Suppressor macrophage treated with lipopolysaccharide for 4 hours (primary cell): ENCODE measurements around the gene STRN3.
"Not testable (repeated sequence)": the region's sequence is repeated elsewhere in the genome, so short reads cannot be mapped to it uniquely, and the experiment has no call there.

Experiments used
- DNase-seq: peaks from one replicate; pipeline ENCODE4 v3.0.0-alpha.2; 2020

STRN3 gene

GRCh38 chr14:30903285-30904124 lies 122.7 kb downstream of the STRN3 start:
- DNase-seq: no peak

GRCh38 chr14:30897121-30897520 lies 129.1 kb downstream of the STRN3 start:
- DNase-seq: not testable (repeated sequence)

GRCh38 chr14:30896435-30896834 lies 129.7 kb downstream of the STRN3 start:
- no peak for DNase-seq

DNA sequence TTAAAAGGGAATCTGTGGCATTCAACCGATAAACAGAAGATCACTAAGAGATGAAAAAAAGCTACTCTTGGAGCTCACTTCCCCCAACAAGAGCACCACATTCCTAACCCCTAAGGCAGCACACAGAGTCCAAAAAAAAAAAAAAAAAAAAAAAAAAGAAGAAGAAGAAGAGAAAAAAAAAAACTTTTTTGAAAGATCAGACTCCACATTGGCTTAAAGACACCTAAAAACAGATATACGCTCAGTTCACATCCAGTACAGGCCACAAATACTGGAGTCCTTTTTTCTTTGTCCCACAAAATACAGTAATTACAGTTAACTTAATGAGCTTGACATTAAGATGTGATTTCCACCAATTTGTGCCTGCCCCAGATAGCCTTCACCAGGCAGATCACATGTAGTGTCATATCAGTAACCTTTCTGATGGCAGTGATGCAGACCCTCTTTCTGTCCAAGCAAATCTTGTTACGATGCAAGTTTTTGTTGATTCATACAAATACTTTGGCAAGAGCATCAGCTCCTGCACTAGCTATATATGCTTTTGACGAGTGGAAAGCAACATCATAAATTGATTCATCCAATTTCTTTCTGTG lies 131.2 kb downstream of the STRN3 start:
- no peak for DNase-seq

- no peak for DNase-seq
Observed at GRCh38 chr14:30893819-30894218, 132.4 kb downstream of the STRN3 start.

GRCh38 chr14:30889244-30889594 lies 137.0 kb downstream of the STRN3 start:
- DNase-seq: no peak

DNA sequence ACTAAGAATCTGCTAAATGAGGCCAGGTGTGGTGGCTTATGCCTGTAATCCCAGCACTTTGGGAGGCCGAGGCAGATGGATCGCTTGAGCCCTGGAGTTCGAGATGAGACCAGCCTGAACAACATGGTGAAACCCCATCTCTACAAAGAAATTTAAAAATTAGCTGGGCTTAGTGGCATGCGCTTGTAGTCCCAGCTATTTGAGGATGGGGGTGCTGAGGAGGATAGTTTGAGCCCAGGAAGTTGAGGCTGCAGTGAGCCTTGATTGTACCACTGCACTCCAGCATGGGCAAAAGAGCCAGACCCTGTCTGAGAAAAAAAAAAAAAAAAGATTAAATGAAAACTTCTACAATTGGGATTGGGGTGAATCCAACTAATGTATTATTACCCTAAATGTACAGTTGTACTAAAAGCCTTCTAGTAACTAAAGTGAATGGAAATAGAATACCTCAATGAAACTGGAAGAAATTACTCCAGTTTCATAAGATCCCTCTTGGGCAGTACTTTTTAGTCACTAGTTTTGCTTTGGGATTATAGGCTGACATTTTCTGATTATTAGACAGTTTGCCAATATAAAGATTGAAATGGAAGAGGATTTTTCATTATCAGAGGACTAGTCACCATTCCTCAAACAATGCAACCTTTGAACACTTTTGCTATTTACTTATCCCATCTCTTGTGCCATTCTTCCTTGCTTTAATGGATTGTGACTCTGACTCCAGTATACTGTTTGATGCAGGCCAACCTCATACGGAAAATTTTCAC lies 137.5 kb downstream of the STRN3 start:
- no peak for DNase-seq

DNA sequence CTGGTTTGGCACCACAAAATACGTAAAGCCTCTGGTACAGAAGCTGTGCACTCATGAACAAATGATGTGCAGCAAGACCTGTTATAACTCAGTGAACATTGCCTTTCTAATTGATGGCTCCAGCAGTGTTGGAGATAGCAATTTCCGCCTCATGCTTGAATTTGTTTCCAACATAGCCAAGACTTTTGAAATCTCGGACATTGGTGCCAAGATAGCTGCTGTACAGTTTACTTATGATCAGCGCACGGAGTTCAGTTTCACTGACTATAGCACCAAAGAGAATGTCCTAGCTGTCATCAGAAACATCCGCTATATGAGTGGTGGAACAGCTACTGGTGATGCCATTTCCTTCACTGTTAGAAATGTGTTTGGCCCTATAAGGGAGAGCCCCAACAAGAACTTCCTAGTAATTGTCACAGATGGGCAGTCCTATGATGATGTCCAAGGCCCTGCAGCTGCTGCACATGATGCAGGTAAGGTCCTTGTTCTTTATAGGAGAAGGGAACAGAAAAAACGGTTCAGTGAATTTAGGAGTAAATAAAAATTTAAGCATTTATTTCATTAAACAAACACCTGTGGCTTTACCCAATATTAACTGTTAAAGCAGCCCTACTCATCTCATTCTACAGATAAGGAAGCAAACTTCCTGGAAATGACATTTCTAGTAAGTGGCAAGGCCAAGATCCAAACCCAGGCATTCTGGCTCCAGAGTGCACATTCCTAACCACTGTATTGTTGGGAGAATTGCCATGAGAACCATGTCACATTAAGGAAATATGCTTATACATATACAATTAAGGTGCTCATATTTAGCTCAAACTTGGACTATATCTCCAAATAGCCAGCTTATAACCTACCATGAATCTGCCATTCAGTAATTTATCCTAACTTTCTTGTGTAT lies 140.1 kb downstream of the STRN3 start:
- no peak for DNase-seq

DNA sequence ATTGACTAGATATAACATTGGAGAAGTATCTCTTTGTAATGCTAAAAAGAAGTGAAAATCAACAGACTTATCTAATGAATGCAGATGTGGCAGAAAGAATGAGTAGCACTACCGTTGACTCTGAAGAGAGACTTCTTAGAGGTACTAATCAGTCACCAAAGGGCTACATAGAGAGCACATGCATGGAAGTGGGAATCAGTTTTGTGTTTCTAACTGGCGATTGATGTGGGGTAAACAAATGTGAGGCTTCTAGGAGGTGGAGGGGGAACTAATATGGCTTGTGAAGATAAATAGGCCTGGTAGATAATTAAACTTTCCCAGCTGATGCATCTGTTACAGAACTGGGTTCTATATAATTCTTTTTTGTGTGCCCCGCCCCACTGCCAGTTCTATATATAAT lies 141.3 kb downstream of the STRN3 start:
- DNase-seq: no peak

- no peak for DNase-seq
Observed at GRCh38 chr14:30883508-30884294, 142.5 kb downstream of the STRN3 start.

DNA sequence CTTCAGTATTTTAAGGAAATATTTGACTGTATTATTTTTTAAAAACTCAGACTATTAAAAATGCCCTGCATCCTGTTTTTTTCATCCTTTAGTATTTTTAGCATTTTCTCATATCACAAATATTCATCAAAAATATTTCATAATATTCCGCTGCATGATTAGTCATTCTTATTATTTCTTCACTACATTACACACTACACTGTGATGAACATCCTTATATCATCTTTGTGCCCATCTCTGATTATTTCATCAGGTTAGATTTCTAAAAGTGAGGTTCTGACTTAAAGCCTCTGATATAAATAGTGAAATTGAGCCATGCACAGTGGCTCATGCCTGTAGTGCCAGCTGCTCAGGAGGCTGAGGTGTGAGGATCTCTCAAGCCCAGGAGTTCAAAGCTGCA lies 143.7 kb downstream of the STRN3 start:
- peak; percentile 34 for DNase-seq

- DNase-seq: no peak
Observed at GRCh38 chr14:30876692-30877091, 149.5 kb downstream of the STRN3 start.

GRCh38 chr14:30875788-30876053 lies 150.5 kb downstream of the STRN3 start:
- no peak for DNase-seq

- no peak for DNase-seq
Observed at GRCh38 chr14:30874999-30875787, 151.0 kb downstream of the STRN3 start.

DNA sequence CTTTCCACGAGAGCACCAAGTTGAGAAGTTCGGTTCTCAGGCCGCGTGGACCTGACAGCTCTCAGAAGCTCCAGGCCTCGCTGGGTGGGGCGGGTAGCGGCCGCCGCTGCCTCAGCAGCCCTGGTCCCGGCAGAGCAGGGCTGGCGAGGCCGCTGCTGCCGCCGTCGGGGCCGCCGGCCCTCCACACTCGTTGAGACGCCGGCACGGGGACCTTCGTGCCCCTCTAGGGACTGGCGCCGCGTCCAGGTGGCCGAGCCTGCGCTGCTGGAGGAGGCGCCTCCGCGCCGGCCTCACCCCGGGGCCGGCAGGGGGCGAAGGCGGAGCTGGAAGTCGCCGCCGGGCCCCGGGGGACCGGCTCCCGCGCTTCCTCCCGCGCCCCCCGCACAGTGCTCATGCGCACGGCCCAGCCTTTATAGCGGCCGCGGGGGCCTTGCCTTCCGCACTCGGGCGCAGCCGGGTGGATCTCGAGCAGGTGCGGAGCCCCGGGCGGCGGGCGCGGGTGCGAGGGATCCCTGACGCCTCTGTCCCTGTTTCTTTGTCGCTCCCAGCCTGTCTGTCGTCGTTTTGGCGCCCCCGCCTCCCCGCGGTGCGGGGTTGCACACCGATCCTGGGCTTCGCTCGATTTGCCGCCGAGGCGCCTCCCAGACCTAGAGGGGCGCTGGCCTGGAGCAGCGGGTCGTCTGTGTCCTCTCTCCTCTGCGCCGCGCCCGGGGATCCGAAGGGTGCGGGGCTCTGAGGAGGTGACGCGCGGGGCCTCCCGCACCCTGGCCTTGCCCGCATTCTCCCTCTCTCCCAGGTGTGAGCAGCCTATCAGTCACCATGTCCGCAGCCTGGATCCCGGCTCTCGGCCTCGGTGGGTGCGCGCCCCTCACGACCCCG lies 151.8 kb downstream of the STRN3 start, which contains the start of gene COCH:
Gene COCH, plus strand, starts transcription at position 440 of the 879 bp plus-strand sequence. Its CDS starts 380 bp downstream, at position 820.
- peak; percentile 45 for DNase-seq

DNA sequence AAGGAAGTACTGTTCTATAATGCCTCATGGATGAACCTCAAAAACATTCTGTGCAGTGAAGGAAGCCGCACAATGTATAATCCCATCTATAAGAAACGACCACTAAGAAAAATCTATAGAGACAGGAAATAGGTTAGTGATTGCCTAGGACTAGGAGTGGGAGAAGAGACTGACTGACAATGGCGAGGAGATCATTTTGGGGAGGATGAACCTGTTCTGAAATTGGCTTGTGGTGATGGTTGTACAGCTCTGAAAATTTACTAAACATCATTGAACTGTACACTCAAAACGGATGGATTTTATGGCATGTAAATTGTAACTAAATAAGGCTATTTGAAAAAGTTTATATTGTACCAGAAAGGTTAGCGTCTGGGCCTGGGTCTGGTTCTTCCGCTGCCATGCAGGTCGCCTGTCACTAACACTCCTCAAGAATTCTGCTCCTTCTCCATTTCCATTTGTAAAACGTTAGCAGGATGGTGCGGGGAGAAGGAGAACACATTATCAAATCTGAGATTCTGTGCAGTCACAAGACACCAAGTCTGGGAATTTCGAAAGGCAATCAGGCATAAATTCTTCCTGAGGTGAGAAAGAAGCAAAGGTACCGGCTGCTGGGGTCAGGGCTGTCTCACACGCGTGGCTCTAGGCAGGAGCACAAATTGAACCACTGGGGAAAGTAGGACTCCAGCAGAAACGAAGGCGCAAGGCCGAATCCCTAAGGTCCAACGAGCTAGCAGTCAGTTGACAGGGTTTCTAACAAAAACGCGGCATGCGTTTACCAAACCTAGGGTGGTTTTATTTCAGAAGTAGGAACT lies 152.7 kb downstream of the STRN3 start:
- DNase-seq: no peak

DNA sequence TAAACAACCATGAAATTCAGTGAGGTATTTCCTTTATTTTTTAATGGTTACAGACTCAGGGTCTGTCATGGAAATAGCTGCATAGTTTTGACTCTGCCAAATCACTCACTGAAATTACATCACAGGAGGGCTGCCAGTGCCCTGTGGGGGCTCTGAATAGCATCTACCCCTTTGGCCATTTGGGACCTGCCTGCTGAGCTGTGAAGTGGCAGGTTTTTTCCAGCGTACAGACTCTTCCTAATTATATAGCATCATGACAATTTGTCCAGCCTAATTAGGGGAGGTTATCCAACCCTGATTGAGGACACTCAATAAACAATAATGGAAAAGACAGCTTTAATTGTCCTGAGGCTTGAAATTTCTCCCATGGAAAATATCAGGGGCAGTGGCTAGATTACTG lies 153.6 kb downstream of the STRN3 start:
- no peak for DNase-seq

DNA sequence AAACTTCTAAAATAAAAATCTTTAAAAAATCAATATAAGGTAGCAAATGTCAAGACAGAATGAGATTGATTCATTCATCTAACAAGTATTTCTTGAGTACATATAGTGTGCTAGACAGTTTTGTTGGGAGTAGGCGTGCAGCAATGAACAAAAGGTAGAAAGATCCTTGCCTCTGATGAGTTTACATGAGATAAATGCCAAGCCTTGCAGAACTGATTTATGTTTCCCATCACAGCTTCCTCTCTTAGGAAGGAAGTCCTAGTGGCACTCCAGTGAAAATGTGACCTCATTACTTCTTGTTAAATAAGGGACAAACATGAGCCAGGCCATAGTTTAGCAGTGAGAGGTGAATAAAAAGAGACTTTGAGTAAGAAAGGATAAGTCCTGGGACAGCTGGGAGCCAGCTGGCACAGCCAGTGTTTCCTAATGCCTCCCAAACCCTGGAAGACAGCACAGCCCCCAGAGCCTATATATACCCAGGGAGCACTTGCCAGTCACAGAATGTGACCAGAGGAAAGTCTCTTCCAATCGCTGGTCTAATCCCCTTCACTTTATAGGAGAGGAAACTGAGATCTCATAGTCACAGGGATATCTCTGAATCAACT lies 156.5 kb downstream of the STRN3 start:
- DNase-seq: no peak

DNA sequence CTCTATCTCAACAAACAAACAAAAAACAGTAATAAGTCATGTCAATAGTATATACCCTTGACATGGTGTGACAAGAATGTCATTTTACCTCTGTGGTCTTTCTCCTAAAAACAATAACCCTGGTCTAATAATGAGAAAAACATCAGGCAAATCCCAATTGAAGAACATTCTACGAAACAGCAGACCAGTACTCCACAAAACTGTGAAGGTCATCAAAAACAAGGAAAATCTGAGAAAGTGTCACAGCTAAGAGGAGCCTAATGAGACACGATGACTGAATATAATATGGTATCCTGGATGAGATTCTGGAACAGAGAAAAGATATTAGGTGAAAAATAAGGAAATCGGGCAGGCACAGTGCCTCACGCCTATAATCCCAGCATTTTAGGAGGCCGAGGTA lies 157.4 kb downstream of the STRN3 start:
- no peak for DNase-seq
